Measurements from ENCODE around the gene TNFRSF19.

TNFRSF19 gene

DNA sequence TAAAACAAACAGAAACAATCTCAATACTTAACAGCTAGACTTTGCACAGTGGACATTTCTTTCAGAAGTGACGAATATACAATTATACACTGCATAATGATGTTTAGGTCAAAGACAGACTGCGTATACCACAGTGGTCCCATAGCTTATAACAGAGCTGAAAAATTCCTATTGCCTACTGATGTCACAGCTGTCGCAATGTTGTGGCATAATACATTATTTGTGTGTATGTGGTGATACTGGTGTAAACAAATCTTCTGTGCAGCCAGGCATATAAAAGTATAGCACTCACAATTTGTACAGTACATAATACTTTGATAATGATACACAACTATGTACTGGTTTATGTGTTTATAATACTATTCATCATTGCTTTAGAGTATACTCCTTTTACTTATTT lies 116.7 kb downstream of the TNFRSF19 start:
- DNase-seq (ENCODE audit: low spot score), result no peak

DNA sequence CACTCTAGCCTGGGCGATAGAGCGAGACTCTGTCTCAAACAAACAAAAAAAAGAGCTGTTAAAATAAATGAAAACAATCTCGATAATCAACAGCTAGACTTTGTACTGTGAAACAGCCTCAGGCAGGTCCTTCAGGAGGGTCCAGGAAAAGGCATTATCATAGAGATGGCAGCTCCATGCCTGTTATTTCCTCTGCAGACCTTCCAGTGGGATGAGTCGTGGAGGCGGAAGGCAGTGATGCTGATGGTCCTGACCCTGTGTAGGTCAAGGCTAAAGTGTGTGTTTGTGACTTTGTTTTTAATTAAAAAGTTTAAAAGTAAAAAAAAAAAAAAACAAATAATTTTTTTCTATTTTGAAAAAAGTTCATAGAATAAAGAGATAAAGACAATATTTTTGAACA lies 117.4 kb downstream of the TNFRSF19 start:
- DNase-seq (ENCODE audit: low spot score), result no peak

DNA sequence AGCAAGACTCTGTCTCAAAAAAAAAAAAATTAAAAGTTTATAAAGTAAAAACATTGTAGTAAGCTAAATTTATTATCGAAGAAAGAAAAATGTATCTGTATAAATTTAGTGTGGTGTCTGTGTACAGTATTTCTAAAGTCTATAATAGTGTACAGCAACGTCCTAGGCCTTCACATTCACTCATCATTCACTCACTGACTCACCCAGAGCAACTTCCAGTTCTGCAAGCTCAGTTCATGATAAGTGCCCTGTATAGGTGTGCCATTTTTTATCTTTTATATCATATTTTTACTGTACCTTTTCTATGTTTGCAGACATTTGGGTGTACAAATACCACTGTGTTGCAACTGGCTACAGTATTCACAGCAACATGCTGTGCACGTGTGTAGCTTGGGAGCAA lies 118.1 kb downstream of the TNFRSF19 start:
- no peak for DNase-seq (ENCODE audit: low spot score)

DNA sequence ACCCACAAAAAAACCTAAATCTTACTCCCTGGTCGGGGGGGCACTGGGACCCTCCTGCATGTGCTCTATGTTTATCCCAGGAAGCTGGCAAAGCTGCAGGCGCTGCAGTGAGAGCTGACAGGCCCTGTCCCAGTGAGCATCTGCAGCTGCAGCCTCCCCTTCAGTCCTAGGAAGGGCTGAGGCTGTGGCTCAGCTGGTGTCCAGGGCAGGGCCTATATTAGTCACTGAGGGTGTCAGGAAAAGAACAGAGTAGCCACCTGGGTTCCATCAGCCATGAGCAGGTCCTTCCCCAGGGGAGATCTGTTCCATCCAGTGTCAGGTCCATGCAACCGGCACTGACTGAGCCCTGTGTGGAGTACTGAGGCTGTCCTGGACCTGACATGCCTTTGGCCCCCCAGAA lies 120.5 kb downstream of the TNFRSF19 start:
- DNase-seq (ENCODE audit: low spot score), result no peak

DNA sequence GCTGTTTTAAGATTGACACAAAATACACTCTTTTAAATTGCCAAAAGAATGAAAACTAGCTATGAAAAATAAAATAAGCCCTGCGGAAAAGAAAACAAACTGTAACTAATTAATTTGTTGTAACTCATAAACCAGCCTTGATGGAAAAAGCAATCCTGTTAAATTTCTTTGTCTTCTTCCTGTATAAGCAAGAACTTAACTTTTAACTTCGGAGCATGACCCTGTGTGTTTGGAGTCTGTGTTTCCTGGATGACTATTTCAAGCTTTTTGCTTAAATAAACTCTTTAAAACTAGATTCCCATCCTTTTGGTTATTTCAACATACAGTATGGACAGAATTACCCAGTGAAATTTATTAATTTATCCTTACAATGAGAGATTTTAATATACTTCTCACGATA lies 122.6 kb downstream of the TNFRSF19 start:
- DNase-seq (ENCODE audit: low spot score), result no peak

DNA sequence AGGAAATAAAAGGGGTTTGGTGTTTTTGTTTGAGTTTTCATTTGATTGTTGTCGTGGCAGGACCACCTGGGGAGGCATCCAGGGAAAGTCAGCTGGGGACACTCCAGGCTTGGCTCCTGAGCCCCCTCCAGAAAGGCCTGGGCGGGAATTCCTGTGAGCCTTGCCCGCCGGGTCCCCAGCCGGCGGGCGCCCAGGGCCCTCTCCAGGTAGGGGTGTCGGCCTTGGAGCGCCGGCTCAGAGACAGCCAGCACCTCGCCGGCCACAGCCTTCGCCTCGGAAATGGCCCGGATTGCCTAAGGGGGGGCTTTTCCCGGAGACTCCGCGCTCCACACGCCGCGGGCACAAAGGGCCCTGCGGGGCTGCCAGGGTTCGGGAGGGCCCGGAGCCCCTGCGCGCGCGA lies 125.0 kb downstream of the TNFRSF19 start:
- DNase-seq (ENCODE audit: low spot score), result no peak

DNA sequence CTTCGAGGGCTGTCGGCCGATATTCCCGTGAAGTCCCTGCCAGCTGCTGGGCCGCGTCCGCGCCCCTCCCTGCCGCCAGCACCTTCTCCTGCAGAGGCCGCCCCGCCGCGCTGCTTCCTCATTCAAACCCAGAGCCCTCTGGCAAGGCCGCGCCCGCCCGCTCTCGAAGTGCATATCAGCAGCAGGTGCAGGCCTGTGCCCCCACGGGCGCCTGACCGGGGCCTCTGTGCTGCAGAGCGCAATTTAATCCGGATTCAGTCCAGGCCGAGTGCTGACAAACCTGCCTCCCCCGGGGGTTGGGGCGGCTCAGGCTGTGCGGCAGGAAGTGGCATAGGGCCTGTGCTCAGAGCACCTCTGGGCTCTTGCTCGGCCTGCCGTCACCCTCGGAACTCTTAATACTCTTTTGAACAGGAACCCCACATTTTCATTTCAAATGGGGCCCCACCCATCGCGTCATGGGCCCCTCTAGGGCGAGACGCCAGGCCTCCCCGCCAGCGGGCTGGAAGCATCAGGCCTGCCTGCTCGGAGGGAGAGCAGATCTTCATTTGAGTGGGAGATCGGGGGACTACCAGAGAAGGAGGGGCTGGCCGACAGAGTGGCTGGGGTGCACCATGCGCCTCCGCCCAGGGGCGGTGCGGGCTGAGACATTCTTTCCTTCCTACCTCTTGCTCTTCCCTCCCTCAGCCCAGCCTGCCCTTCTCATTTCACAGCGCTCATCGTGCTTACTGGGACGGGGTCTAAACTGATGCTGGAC lies 125.7 kb downstream of the TNFRSF19 start:
- DNase-seq (ENCODE audit: low spot score), result no peak

DNA sequence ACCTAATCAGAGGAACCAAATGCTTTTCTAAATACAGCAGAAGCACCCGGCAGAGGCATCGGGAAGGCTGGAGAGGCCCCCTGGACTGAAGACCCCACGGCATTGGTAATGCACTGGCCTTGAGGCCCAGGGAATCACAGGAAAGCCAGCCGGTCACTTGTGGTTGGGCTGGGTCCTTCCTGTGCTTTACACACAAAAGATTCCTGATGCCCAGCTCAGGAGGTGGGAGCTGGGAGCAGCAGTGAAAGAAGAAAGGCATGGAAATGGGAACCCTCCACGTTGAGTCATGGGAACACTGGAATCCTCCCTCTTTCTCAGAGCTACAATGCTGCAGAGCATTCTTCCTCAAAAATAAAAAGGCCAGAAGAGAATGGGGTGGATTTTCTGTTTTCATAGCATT lies 126.4 kb downstream of the TNFRSF19 start:
- no peak for DNase-seq (ENCODE audit: low spot score)

DNA sequence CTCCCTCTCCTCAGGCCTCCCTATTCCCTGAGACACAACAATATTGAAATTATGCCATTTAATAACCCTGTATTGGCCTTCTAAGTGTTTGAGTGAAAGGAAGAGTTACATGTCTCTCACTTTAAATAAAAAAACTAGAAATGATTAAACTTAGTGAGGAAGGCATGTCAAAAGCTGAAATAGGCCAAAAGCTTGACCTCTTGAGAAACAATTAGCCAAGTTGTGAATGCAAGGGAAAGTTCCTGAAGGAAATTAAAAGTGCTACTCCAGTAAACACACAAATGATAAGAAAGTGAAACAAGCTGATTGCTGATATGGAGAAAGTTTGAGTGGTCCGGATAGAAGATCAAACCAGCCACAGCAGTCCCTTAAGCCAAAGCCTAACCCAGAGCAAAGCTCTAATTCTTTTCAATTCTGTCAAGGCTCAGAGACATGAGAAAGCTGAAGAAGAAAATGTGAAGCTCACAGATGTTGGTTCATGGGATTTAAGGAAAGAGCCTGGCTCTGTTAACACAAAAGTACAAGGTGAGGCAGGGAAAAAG lies 127.6 kb downstream of the TNFRSF19 start:
- no peak for DNase-seq (ENCODE audit: low spot score)

DNA sequence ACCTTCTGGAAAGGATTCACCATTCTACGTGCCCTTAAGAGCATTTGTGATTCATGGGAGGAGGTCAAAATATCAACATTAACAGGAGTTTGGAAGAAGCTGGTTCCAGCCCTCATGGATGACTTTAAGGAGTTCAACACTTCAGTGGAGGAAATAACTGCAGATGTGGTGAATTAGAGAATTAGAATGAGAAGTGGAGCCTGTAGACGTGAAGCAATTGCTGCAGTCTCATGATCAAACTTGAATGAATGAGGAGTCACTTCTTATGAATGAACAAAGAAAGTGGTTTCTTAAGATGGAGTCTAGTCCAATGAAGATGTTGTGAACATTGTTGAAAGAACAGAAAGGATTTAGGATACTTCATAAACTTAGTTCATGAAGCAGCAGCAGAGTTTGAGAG lies 129.1 kb downstream of the TNFRSF19 start:
- DNase-seq (ENCODE audit: low spot score), result no peak

DNA sequence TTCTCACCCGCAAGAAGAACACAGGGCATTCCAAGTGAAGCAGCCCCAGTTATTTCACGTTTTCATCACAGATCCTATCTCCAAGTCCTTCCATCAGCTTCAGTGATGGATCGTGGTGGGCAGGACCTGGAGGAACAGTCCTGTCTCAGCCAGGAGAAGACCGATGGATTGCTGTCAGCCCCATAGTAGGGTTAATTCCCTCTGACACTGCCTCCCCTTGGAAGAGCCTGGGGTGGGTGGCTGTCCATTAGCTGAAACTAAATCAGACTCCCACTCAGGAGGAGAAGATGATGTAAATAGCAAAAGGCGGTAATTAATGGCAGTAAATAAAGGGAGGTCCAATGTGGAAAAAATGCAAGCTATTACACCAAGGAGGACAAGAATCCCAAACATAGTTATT lies 131.0 kb downstream of the TNFRSF19 start:
- DNase-seq (ENCODE audit: low spot score), result no peak

DNA sequence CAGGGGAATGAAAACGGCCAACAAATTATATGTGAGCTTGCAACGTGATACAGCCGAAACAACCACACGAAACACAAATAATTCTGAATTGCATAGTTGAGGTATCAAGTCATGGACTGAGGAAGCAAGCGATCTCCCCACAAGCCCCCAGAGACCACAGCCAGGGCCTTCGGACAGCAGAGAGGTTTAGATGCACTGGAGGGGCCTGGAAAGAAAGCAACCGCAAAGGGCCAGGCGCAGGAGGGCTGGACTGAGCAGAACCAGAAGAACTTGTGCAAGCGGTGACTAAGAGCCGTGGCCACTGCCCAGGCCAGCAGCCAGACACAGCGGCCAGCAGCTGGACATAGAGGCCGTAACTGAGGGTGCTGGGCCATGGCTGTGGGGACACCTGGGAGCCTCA lies 131.4 kb downstream of the TNFRSF19 start:
- DNase-seq (ENCODE audit: low spot score), result no peak

DNA sequence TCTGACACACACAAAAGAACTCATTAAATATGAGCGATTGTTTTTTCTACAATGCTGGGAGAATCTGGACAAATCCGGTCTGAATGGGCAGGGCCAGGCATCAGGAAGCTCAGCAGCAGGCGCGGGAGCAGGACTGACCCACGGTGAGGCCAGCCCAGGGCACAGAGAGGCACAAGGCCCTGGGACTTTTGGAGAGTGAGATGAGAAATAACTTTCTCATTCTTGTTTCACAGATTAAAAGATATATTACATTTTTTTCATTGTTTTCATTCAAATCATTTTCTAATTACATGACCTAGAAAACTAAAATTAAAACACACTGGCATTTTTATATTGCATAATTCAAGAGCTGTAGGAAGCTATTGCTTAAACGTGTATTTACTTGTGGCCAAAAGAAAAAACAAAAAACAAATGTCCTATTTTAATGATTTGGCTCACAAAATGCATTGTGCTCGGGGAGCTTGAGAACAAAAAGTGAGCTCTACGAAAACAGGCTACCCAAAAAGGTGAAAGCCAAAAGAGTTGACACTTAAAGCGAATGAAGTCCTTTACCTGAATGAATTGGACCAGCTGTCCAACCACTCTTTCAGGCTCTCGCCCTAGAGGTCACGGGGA lies 133.1 kb downstream of the TNFRSF19 start:
- DNase-seq (ENCODE audit: low spot score), result no peak

DNA sequence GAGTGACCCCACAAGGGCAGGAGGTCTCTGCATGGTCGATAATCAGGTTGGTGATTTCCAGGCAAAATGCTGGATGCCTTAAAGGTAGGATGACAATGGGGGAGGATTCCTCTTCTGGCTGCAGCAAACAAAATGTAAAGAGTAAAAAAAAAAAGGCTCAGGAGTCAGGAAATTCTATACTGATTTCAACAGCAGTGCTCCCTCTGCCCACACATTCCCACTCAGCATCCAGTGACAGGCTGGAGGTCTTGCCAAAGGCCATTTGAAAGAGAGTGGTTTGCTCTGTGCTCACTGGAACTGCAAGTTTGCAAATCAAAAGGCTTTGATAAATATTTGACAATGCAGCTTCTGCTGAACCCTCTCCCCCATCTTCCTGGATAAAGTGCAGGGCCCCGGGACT lies 135.4 kb downstream of the TNFRSF19 start:
- DNase-seq (ENCODE audit: low spot score), result no peak

DNA sequence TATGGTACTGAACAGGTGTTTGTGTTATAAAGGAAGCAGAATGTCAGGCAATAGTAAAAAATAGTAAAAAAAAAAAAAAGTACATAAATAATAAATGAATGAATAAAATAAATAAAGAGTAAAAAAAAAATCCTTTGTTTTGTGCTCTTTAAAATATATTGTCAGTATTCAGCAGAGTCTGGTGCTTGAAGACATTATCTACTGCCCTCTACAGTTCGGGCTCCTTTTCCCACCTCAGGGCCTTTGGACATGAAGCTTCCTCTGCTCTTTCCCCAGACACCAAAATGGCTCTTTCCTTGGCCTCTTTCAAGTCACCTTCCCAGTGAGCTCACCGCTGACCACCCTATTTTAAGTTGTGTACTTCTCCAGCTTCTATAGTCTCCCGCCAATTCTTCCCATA lies 137.5 kb downstream of the TNFRSF19 start:
- DNase-seq (ENCODE audit: low spot score), result no peak

DNA sequence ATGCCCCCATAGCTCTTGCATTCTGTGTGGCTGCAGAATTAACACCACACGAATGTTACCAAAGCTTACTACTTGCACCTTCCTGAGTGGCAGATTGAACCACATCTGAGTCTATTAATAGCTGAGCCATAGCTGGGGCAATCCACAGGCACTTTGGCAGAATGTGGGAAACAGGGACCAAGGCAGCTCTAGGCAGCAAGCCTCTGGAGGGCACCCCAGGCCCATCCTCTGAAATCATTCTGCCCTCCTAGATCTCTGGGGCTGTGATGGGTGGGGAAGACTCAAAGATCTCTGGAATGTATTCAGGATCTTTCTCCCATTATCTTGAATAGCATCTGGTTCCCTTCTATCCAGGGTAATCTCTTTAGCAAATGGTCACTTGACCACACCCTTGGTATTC lies 139.3 kb downstream of the TNFRSF19 start:
- no peak for DNase-seq (ENCODE audit: low spot score)

DNA sequence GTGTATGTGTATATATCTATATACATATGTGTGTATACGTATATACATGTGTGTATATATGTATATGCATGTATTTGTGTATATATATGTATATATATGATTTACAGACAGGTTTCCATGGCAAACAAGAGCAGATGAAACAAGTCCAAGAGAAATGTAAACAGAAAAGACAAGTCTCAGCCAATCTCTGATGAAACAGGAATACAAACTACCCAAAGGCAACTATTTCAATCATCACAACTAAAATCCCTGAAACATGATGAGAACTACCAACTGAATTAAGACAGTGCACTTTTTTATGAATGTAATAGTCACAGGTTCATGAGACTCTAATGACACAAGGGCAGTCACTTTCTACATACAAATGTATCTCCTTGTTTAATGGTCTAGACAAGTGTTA lies 140.2 kb downstream of the TNFRSF19 start:
- DNase-seq (ENCODE audit: low spot score), result no peak

DNA sequence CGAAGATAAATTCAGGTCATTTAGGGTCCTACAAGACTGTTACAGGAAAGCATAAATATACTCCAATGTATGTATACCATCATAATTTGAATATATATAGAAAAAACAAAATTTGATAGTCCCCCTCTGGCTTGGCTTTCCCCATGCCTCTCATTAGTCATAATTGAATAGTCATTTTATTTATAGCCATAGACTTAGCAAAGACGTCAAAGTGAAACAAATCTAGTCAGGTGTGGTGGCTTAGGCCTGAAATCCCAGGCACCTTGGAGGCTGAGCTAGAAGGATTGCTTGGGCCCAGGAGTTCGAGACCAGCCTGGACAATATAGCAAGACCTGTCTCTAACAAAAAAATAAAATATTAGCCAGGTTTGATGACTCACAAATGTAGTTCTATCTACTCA lies 141.1 kb downstream of the TNFRSF19 start:
- no peak for DNase-seq (ENCODE audit: low spot score)

DNA sequence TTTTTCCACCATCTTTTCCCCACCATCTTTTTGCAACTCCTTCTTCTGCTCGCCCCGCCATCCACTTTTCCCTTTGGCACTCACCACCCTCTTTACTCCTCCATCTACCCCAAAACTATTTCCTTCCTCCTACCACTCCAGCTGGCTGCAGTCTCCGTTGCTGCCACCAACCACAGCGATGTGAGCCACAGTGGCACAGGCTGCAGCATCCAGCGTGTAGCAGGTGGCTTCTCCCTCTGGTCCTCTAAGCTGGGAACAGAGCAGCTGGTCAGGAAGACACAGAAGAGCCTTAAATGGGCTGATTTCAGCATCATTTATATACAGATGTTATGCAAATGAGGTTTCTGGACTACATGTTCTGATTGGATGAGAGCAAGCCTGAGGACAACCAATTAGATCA lies 144.5 kb downstream of the TNFRSF19 start:
- no peak for DNase-seq (ENCODE audit: low spot score)

DNA sequence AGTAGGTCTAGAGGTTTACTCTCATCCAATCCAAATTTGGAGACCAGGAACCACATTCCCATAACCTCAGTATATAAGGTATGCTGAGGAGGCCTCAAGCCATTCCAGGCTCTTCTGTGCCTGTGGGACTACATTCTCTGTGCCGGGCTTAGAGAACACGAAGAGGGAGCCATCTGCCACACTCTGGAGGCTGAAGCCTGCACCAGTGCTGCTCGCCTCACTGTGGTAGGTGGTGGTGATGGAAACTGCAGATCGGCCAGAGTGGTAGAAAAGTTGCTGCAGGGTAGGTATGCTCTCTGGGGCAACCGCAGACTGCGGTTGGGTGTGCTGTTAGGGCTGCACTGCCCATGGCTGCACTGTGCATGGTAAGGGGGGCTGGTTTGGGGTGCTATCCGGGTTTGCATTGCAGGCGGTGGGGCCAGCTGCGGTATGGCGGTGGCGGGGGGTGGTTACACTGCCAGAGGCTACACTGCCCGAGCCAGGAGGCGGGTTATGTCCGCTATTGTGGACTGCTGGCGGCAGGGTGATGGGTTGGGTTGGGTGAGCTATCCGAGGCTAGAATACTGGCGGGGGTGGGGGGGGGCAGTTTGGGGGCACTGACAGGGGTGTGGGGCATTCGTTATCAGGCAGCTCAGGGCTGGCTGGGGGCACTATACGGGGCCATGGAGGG lies 145.0 kb downstream of the TNFRSF19 start:
- DNase-seq (ENCODE audit: low spot score), result peak; percentile 24

DNA sequence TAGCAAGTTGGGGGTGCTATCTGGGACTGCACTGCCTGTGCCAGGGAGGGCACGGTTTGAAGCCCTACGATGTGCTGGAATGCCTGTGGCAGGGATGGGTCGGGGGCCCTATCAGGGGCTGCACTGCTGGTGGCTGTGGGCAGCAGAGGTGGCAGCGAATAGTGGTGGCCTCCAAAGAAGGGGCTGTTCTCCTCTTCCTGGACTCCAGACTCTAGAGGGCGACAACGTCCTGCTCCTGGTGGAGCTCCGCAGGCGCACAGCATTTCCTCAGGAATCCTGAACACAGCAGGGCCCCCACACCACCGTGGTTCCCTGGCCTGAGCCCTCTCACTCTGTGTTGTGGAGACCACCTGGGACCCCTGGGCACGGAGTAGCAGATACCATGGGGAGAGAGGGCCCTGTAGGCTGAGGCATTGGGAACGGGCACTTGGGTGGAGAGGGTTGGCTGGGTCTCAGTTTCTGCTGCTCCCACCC lies 145.6 kb downstream of the TNFRSF19 start:
- no peak for DNase-seq (ENCODE audit: low spot score)

DNA sequence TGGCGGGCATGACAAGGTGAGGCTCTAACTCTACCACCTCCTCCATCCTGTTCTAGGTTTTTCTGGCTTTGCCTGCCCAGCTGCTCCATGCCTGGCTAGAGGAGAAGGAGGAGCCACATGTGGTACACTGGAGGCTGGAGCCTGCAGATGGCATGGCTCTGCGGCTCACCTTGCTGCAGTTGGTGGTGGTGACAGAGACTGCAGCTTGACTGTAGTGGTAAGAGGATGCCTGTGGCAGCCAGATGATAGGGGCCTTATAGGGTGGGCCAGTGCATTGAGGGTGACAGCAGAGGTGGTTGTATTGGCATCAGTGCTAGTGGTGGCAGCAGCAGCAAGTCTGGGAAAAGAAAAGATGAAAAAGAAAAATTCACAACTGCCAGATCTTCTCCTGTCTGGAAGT lies 146.2 kb downstream of the TNFRSF19 start:
- DNase-seq (ENCODE audit: low spot score), result no peak

DNA sequence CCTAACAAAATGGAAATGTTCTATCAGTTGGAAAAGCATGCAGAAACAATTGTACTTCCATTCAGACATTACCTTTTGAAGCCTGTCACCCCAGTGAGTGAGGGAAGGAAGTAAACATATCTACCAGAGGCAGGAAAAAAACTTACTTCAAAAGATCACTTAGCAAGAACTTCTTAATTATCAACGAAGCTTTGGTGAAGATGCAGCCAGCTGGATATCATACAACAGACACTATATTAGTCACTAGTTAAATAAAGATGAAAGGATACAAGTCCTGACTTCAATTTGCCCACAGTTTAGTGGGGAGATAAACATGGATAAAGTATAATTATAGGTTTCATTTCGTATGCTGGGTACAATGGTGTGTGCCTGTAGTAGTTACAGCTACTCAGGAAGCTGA lies 148.8 kb downstream of the TNFRSF19 start:
- no peak for DNase-seq (ENCODE audit: low spot score)
